ENCODE results near the gene GAB2.

GAB2 gene

GRCh38 chr11:78334109-78334508 is 83.5 kb downstream of the GAB2 start:
- TF ChIP-seq ZFX (IDR thresholded peaks at IDR 0.05) = no peak
- TF ChIP-seq CTCF (conservative IDR thresholded peaks at IDR 0.05) = no peak
- no peak overlapping the region for H3K27ac ChIP-seq

GRCh38 chr11:78332872-78333271 is 84.7 kb downstream of the GAB2 start:
- no peak for TF ChIP-seq ZFX (IDR thresholded peaks at IDR 0.05)
- no peak for TF ChIP-seq CTCF (conservative IDR thresholded peaks at IDR 0.05)
- H3K27ac ChIP-seq = no peak overlapping the region

- no peak overlapping the region for H3K27ac ChIP-seq
Observed at GRCh38 chr11:78332174-78332866, 85.3 kb downstream of the GAB2 start.

GRCh38 chr11:78331711-78332110 is 85.9 kb downstream of the GAB2 start:
- no peak for TF ChIP-seq CTCF (conservative IDR thresholded peaks at IDR 0.05)
- no peak for TF ChIP-seq ZFX (IDR thresholded peaks at IDR 0.05)
- H3K27ac ChIP-seq = no peak overlapping the region

More at GRCh38 chr11:78332174-78332866, 85.3 kb downstream of the GAB2 start:
- TF ChIP-seq CTCF (conservative IDR thresholded peaks at IDR 0.05) (no peak), ZFX (IDR thresholded peaks at IDR 0.05) (no peak)

- TF ChIP-seq ZFX (IDR thresholded peaks at IDR 0.05) (no peak), CTCF (conservative IDR thresholded peaks at IDR 0.05) (no peak)
- H3K27ac ChIP-seq = no peak overlapping the region
Observed at GRCh38 chr11:78330361-78330760, 87.3 kb downstream of the GAB2 start.

- TF ChIP-seq CTCF (conservative IDR thresholded peaks at IDR 0.05) (no peak), ZFX (IDR thresholded peaks at IDR 0.05) (no peak)
- no peak overlapping the region for H3K27ac ChIP-seq
Observed at GRCh38 chr11:78327945-78328344, 89.7 kb downstream of the GAB2 start.

- TF ChIP-seq ZFX (IDR thresholded peaks at IDR 0.05) (no peak), CTCF (conservative IDR thresholded peaks at IDR 0.05) (no peak)
- no peak overlapping the region for H3K27ac ChIP-seq
Observed at GRCh38 chr11:78325274-78325781, 92.3 kb downstream of the GAB2 start.
